K562 (cell line): ENCODE measurements around the gene TGFB1I1. TPM values are rescaled to one million over a fixed set of nuclear protein-coding genes. Genes with fewer than 3 reads are reported as not detected.

ENCODE experiments used
- ETS2 ChIP-seq: IDR thresholded peaks from 2 replicates; pipeline ENCODE4 v1.6.1; 2016; ENCODE audit warnings: borderline replicate concordance, missing genetic modification characterization, mild to moderate bottlenecking, moderate library complexity, missing compliant biosample characterization; ENCODE audit not compliant: poor library complexity, severe bottlenecking
- FOXP4 ChIP-seq: sonication (generic); formaldehyde crosslinking; IDR thresholded peaks from 2 replicates; pipeline ENCODE4 v1.8.0; 2022; ENCODE audit warnings: mild to moderate bottlenecking, missing genetic modification reagents, borderline replicate concordance
- HMGN3 ChIP-seq: IDR thresholded peaks from 2 replicates; pipeline ENCODE4 v1.6.1; 2011; ENCODE audit warnings: borderline replicate concordance, low read depth, mild to moderate bottlenecking, mixed read lengths, low read length; ENCODE audit not compliant: insufficient read length; ENCODE audit errors: extremely low read depth
- HNRNPUL1 ChIP-seq: fragments of 200-400 bp; formaldehyde crosslinking; IDR thresholded peaks from 2 replicates; pipeline ENCODE4 v1.6.1; 2017; ENCODE audit warnings: low read length
- POLR2A ChIP-seq: fragments of 450-650 bp; conservative IDR thresholded peaks from 2 replicates; pipeline ENCODE4 v1.6.1; 2016
- ZBTB26 ChIP-seq: fragments of 450-650 bp; formaldehyde crosslinking; IDR thresholded peaks from 2 replicates; pipeline ENCODE4 v1.4.0; 2022; ENCODE audit warnings: missing genetic modification characterization
- ZKSCAN3 ChIP-seq: fragments of 250-450 bp; sonication (Bioruptor Pico); IDR thresholded peaks from 2 replicates; pipeline ENCODE4 v1.4.0; 2020
- ZNF197 ChIP-seq: fragments of 200-800 bp; sonication (Bioruptor generic); IDR thresholded peaks from 2 replicates; pipeline ENCODE4 v1.6.1; 2016; ENCODE audit warnings: low read depth, missing genetic modification characterization, missing compliant biosample characterization
- ZNF253 ChIP-seq: fragments of 250-450 bp; sonication (Bioruptor Pico); conservative IDR thresholded peaks from 2 replicates; pipeline ENCODE4 v1.6.1; 2021; ENCODE audit warnings: mild to moderate bottlenecking
- polyA plus RNA-seq, 8 experiments: library from polyadenylated mRNA; depleted of rRNA in 4 of 8; stranded (reverse) in 5 of 8; unstranded in 3 of 8; fragments of >200 nt; fragmentation: Nextera tagmentation in 2 of 8; fragmentation: Illumina TruSeq in 1 of 8; extraction: Ambion mirVana in 2 of 8; extraction: Trizol in 1 of 8; gene quantifications; 2 replicates each; pipeline versions ENCODE4 v1.2.1 to v1.2.3, GENCODE V29; 2011 to 2014; ENCODE audit warnings: inconsistent platforms in 1 of 8, missing spikeins in 1 of 8
- total RNA-seq, 7 experiments: library from RNA; depleted of rRNA in 6 of 7; stranded (reverse); fragments of >200 nt in 6 of 7; fragmentation: Illumina TruSeq in 2 of 7; extraction: Trizol in 2 of 7; gene quantifications; 2 replicates each; pipeline versions ENCODE4 v1.2.1 to v1.2.3, GENCODE V29; 2011 to 2021; ENCODE audit warnings: low replicate concordance in 1 of 7
- TF ChIP-seq, protein P1 (sequence below), 2 experiments: fragments of 450-650 bp; formaldehyde crosslinking in 1 of 2; IDR thresholded peaks; 2 replicates each; pipeline versions ENCODE4 v1.4.0 to v1.6.1; 2014 to 2020; ENCODE audit warnings: mild to moderate bottlenecking in 2 of 2, borderline replicate concordance in 1 of 2, low read depth in 1 of 2
- TF ChIP-seq, protein P2 (sequence below): sonication (generic); formaldehyde crosslinking; IDR thresholded peaks from 2 replicates; pipeline ENCODE4 v1.4.0; 2020; ENCODE audit warnings: mild to moderate bottlenecking, missing genetic modification reagents

Gene TGFB1I1
- total and polyA plus RNA-seq, 9 of the 15 experiments (the other 6 are each of a cell fraction or from before 2014, with no cell fraction given): 0.04 to 0.91 (median 0.19) TPM

GRCh38 chr16:31458073-31458843 lies 13.7 kb upstream of the TGFB1I1 start (continued):
- TF ChIP-seq FOXP4 (CRISPR knock-in tag) (no peak), POLR2A (peak; percentile 5; the same call in 1 of the 2 replicates), ETS2 (tag) (no peak), ZBTB26 (CRISPR knock-in tag) (no peak), HNRNPUL1 (no peak), HMGN3 (peak; percentile 29), ZNF253 (CRISPR knock-in tag) (no peak), ZKSCAN3 (CRISPR knock-in tag) (no peak), ZNF197 (no peak)
- TF ChIP-seq, protein P1, sequence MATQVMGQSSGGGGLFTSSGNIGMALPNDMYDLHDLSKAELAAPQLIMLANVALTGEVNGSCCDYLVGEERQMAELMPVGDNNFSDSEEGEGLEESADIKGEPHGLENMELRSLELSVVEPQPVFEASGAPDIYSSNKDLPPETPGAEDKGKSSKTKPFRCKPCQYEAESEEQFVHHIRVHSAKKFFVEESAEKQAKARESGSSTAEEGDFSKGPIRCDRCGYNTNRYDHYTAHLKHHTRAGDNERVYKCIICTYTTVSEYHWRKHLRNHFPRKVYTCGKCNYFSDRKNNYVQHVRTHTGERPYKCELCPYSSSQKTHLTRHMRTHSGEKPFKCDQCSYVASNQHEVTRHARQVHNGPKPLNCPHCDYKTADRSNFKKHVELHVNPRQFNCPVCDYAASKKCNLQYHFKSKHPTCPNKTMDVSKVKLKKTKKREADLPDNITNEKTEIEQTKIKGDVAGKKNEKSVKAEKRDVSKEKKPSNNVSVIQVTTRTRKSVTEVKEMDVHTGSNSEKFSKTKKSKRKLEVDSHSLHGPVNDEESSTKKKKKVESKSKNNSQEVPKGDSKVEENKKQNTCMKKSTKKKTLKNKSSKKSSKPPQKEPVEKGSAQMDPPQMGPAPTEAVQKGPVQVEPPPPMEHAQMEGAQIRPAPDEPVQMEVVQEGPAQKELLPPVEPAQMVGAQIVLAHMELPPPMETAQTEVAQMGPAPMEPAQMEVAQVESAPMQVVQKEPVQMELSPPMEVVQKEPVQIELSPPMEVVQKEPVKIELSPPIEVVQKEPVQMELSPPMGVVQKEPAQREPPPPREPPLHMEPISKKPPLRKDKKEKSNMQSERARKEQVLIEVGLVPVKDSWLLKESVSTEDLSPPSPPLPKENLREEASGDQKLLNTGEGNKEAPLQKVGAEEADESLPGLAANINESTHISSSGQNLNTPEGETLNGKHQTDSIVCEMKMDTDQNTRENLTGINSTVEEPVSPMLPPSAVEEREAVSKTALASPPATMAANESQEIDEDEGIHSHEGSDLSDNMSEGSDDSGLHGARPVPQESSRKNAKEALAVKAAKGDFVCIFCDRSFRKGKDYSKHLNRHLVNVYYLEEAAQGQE (IDR thresholded peaks at IDR 0.05; ENCODE audit: borderline replicate concordance): no peak
- TF ChIP-seq, protein P1 (CRISPR knock-in tag; IDR thresholded peaks at IDR 0.05; ENCODE audit: low read depth): no peak
- TF ChIP-seq, protein P2, sequence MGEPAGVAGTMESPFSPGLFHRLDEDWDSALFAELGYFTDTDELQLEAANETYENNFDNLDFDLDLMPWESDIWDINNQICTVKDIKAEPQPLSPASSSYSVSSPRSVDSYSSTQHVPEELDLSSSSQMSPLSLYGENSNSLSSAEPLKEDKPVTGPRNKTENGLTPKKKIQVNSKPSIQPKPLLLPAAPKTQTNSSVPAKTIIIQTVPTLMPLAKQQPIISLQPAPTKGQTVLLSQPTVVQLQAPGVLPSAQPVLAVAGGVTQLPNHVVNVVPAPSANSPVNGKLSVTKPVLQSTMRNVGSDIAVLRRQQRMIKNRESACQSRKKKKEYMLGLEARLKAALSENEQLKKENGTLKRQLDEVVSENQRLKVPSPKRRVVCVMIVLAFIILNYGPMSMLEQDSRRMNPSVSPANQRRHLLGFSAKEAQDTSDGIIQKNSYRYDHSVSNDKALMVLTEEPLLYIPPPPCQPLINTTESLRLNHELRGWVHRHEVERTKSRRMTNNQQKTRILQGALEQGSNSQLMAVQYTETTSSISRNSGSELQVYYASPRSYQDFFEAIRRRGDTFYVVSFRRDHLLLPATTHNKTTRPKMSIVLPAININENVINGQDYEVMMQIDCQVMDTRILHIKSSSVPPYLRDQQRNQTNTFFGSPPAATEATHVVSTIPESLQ: no peak
